Panc1 (cell line): ENCODE results near the gene TMEM269. TPM values are rescaled to one million over a fixed set of nuclear protein-coding genes. Genes with fewer than 3 reads are reported as not detected.

Source experiments
- ATAC-seq: fragments of 200-7000 bp; cut with Tn5 transposase; 2 replicates; pipeline ENCODE4 v1.9.1; 2020; ENCODE audit warnings: mild to moderate bottlenecking, moderate library complexity
- BruUV-seq: library from RNA; stranded (reverse); fragments of 400-500 nt; replicated peaks from 2 replicates; lab custom pipeline; 2021; lab: Mats Ljungman, UMichigan
- CTCF ChIA-PET: fragments of 300-600 bp; sonication (Branson Sonifier 250); formaldehyde crosslinking; loops from one replicate; lab custom pipeline; 2022; ENCODE audit warnings: antibody characterized with exemption; lab: Charles Lee
- POLR2A ChIA-PET: fragments of 300-600 bp; sonication (Branson Sonifier 250); formaldehyde crosslinking; loops from one replicate; lab custom pipeline; 2022; ENCODE audit warnings: antibody characterized with exemption; lab: Charles Lee
- DNase-seq: peaks from one replicate; pipeline ENCODE4 v3.0.0-alpha.2; 2010; ENCODE audit warnings: low read depth, low spot score
- H3K27ac ChIP-seq: 2 replicates; pipeline ENCODE4 v1.5.1; 2011; ENCODE audit warnings: mild to moderate bottlenecking, low read length, inconsistent platforms
- H3K27me3 ChIP-seq: fragments of 200-500 bp; sonication (Bioruptor generic); 2 replicates; pipeline ENCODE4 v1.6.0; 2014; ENCODE audit warnings: low read length, inconsistent platforms; ENCODE audit not compliant: control insufficient read depth, insufficient read depth
- H3K36me3 ChIP-seq: fragments of 200-500 bp; sonication (Bioruptor generic); 2 replicates; pipeline ENCODE4 v1.5.1; 2014; ENCODE audit warnings: inconsistent platforms, mild to moderate bottlenecking, low read length, moderate library complexity; ENCODE audit not compliant: control insufficient read depth, insufficient read depth
- H3K4me1 ChIP-seq: 2 replicates; pipeline ENCODE4 v1.5.1; 2011; ENCODE audit warnings: inconsistent platforms, mild to moderate bottlenecking, low read length, moderate library complexity; ENCODE audit not compliant: control insufficient read depth, insufficient read depth
- H3K4me3 ChIP-seq, 2 experiments: 2 replicates each; pipeline ENCODE4 v1.5.1; 2011 to 2012; ENCODE audit warnings: low read depth in 2 of 2, low read length in 2 of 2, mild to moderate bottlenecking in 2 of 2, inconsistent platforms in 1 of 2, moderate library complexity in 1 of 2
- H3K9me3 ChIP-seq: fragments of 200-500 bp; sonication (Bioruptor generic); 2 replicates; pipeline ENCODE4 v1.5.1; 2014; ENCODE audit warnings: low read depth, mild to moderate bottlenecking, inconsistent platforms, low read length, moderate library complexity; ENCODE audit not compliant: control insufficient read depth, insufficient read depth
- POLR2AphosphoS5 ChIP-seq: IDR thresholded peaks from 2 replicates; pipeline ENCODE4 v1.6.1; 2012; ENCODE audit warnings: mild to moderate bottlenecking, low read depth, low read length, moderate library complexity
- REST ChIP-seq, 2 experiments: IDR thresholded peaks; 2 replicates each; pipeline ENCODE4 v1.6.1; 2011 to 2012; ENCODE audit warnings: low read depth in 2 of 2, control low read depth in 1 of 2, low read length in 1 of 2, mild to moderate bottlenecking in 1 of 2, moderate library complexity in 1 of 2; ENCODE audit not compliant: insufficient read depth in 1 of 2
- SIN3A ChIP-seq: IDR thresholded peaks from 2 replicates; pipeline ENCODE4 v1.6.1; 2012; ENCODE audit warnings: low read depth, mild to moderate bottlenecking, low read length, moderate library complexity, borderline replicate concordance; ENCODE audit not compliant: insufficient read depth
- TCF7L2 ChIP-seq: IDR thresholded peaks from 2 replicates; pipeline ENCODE4 v1.6.1; 2011; ENCODE audit warnings: mild to moderate bottlenecking, low read depth, low read length, inconsistent platforms
- in situ Hi-C: cut with HindIII; loops from 2 replicates; pipeline ENCODE4 v1.10.0; 2016; ENCODE audit warnings: low sequenced_read_pairs, low pct_unique_long_range_greater_than_20kb
- intact Hi-C: fragments of 100-400 bp; cut with micrococcal nuclease; formaldehyde crosslinking; loops from one replicate; pipeline ENCODE4 v1.10.0; 2022; ENCODE audit not compliant: unreplicated experiment
- total RNA-seq: library from RNA; stranded (reverse); gene quantifications from one replicate; pipeline ENCODE4 v1.2.1, GENCODE V29; 2021; ENCODE audit not compliant: unreplicated experiment
- TF ChIP-seq, protein P1 (sequence below): fragments of 450-650 bp; IDR thresholded peaks from 2 replicates; pipeline ENCODE4 v1.5.1; 2017; ENCODE audit warnings: mild to moderate bottlenecking

The TMEM269 gene
- total RNA-seq, 1 experiment from 2014 or later = 0.13 TPM

- in situ Hi-C loops (no loop called here), intact Hi-C loops (no loop called here)
- no peak for ATAC-seq
- Histone ChIP-seq H3K36me3 (peaks cover 25% of the 10 kb centered on the region), H3K9me3 (no peaks in the 10 kb centered on the region), H3K27ac (no peak overlapping the region), H3K4me1 (no peaks in the 10 kb centered on the region), H3K27me3 (no peaks in the 10 kb centered on the region), H3K4me3 (no peak overlapping the region)
- POLR2A ChIA-PET = no interaction called here
- BruUV-seq = no TSS peak
- CTCF ChIA-PET = interaction anchor here (0.6 kb wide), 1 partner anchor 22 kb away, joined by 4 read pairs; no protein-coding TSS in a partner anchor
- DNase-seq = no peak
- no peak for TF ChIP-seq POLR2AphosphoS5
- no peak for TF ChIP-seq REST (IDR thresholded peaks at IDR 0.05; ENCODE audit: insufficient read depth in 1 of 2, low read depth in 2 of 2, low read length in 1 of 2)
- no peak for TF ChIP-seq TCF7L2
- no peak for TF ChIP-seq SIN3A
- TF ChIP-seq, protein P1, sequence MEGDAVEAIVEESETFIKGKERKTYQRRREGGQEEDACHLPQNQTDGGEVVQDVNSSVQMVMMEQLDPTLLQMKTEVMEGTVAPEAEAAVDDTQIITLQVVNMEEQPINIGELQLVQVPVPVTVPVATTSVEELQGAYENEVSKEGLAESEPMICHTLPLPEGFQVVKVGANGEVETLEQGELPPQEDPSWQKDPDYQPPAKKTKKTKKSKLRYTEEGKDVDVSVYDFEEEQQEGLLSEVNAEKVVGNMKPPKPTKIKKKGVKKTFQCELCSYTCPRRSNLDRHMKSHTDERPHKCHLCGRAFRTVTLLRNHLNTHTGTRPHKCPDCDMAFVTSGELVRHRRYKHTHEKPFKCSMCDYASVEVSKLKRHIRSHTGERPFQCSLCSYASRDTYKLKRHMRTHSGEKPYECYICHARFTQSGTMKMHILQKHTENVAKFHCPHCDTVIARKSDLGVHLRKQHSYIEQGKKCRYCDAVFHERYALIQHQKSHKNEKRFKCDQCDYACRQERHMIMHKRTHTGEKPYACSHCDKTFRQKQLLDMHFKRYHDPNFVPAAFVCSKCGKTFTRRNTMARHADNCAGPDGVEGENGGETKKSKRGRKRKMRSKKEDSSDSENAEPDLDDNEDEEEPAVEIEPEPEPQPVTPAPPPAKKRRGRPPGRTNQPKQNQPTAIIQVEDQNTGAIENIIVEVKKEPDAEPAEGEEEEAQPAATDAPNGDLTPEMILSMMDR = no peak
Observed at GRCh38 chr1:42753070-42753469, 31.7 kb upstream of the TMEM269 start.

DNA sequence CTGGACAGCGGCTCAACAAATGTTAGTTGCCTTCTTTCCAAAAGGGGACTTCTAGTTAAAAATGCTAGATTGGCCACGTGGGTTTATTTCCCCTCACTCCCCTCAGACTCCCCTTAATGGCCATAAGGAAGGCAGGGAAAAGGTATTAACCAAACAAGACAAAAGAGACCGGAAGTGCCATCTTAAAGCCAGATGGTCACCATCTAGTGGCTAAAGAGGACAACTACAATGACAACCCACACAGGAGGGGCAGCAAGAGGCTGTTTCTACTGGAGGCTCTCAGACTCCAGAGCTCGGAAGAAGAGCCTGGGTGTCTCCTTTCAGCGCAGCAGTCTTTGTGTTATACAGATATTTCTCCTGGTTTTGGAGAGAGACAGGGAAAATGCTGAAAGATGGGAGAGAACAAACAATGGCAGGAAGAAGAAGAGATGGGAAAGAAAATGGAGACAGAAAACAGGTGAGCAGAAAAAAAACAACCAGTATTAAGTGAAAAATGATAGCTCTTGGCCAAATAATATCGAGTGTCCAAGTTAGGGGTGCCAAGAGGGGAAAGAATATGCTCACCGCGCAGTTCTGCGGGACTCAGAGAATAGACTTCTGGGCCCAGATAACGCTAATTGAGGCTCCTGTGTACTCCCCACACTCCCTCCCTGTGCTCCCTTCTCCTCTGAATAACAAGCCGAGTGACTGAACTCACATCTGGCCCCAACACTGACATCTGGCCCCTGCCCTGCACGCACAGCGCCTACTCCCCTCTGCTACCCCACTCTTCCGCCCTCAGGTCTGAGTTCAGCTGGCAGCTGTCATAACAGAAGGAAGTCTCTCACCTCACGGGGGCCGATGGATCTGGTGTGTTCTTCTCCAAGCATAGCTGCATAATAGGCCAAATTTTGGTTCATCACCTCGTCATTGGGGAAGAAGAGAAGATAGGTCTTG, 27.6 kb upstream of the TMEM269 start:
- peak; percentile 88 for ATAC-seq
- Histone ChIP-seq H3K27me3 (no peaks in the 10 kb centered on the region), H3K27ac (peak overlapping the region; percentile 48), H3K9me3 (no peaks in the 10 kb centered on the region), H3K4me1 (no peaks in the 10 kb centered on the region), H3K36me3 (peaks cover 26% of the 10 kb centered on the region), H3K4me3 (no peak overlapping the region)
- intact Hi-C loops (no loop called here), in situ Hi-C loops (no loop called here)
- no TSS peak for BruUV-seq
- POLR2A ChIA-PET = no interaction called here
- CTCF ChIA-PET = interaction anchor here (0.6 to 0.8 kb wide), 4 partner anchors 9 to 441 kb away, joined by 3 to 8 read pairs (median 5); no protein-coding TSS in a partner anchor
- no peak for DNase-seq
- TF ChIP-seq, protein P1 = peak; percentile 88
- no peak for TF ChIP-seq REST (IDR thresholded peaks at IDR 0.05; ENCODE audit: insufficient read depth in 1 of 2, low read depth in 2 of 2, low read length in 1 of 2)
